ENCODE data around the gene NDST1. TPM values are rescaled to one million over a fixed set of nuclear protein-coding genes. Genes with fewer than 3 reads are reported as not detected.

The NDST1 gene
- total RNA-seq, 3 donors from 2014 or later: 58.1 to 66.5 (median 60.6) TPM

- no peaks in the 10 kb centered on the region for H3K9me3 ChIP-seq
- TF ChIP-seq CTCF (IDR thresholded peaks at IDR 0.05): no peak
- H3K36me3 ChIP-seq (ENCODE audit: low read depth): no peaks in the 10 kb centered on the region
- H3K4me3 ChIP-seq: no peak overlapping the region
- DNase-seq (no peak), ATAC-seq (no peak)
- peaks cover 3% of the 10 kb centered on the region for H3K4me1 ChIP-seq (ENCODE audit: low read depth)
- intact Hi-C loops (cut with DNase I, micrococcal nuclease): loop anchor here in 1 of 2 donors (5.0 kb wide), 1 partner anchor 100 kb away; no protein-coding TSS in a partner anchor
Measured at GRCh38 chr5:150556859-150557508, 49.1 kb downstream of the NDST1 start.

- ATAC-seq (no peak), DNase-seq (no peak)
- Histone ChIP-seq H3K9me3 (no peaks in the 10 kb centered on the region), H3K36me3 (ENCODE audit: low read depth) (no peaks in the 10 kb centered on the region), H3K4me3 (no peak overlapping the region), H3K4me1 (ENCODE audit: low read depth) (peaks cover 3% of the 10 kb centered on the region)
- no peak for TF ChIP-seq CTCF (IDR thresholded peaks at IDR 0.05)
- intact Hi-C loops (cut with DNase I, micrococcal nuclease): loop anchor here in 1 of 2 donors (5.0 kb wide), 1 partner anchor 100 kb away; no protein-coding TSS in a partner anchor
Measured at GRCh38 chr5:150557509-150557872, 49.6 kb downstream of the NDST1 start.

GRCh38 chr5:150558088-150558621, 50.2 kb downstream of the NDST1 start:
- DNase-seq (no peak), ATAC-seq (no peak)
- no peaks in the 10 kb centered on the region for H3K36me3 ChIP-seq (ENCODE audit: low read depth)
- no peaks in the 10 kb centered on the region for H3K9me3 ChIP-seq
- no peak overlapping the region for H3K4me3 ChIP-seq
- intact Hi-C loops (cut with DNase I, micrococcal nuclease): loop anchor here in 1 of 2 donors (5.0 kb wide), 1 partner anchor 99 kb away; no protein-coding TSS in a partner anchor
- H3K4me1 ChIP-seq (ENCODE audit: low read depth): peaks cover 3% of the 10 kb centered on the region
- TF ChIP-seq CTCF (IDR thresholded peaks at IDR 0.05): no peak

GRCh38 chr5:150559088-150559487, 51.2 kb downstream of the NDST1 start:
- Histone ChIP-seq H3K4me3 (no peak overlapping the region), H3K4me1 (ENCODE audit: low read depth) (peaks cover 3% of the 10 kb centered on the region), H3K9me3 (no peaks in the 10 kb centered on the region), H3K36me3 (ENCODE audit: low read depth) (no peaks in the 10 kb centered on the region)
- no peak for TF ChIP-seq CTCF (IDR thresholded peaks at IDR 0.05)
- no peak for ATAC-seq
- intact Hi-C loops (cut with DNase I, micrococcal nuclease): loop anchor here in 1 of 2 donors (5.0 kb wide), 1 partner anchor 98 kb away; no protein-coding TSS in a partner anchor
- no peak for DNase-seq

- no peak for TF ChIP-seq CTCF (IDR thresholded peaks at IDR 0.05)
- Histone ChIP-seq H3K36me3 (ENCODE audit: low read depth) (no peaks in the 10 kb centered on the region), H3K4me1 (ENCODE audit: low read depth) (peaks cover 3% of the 10 kb centered on the region), H3K9me3 (no peaks in the 10 kb centered on the region), H3K4me3 (no peak overlapping the region)
- intact Hi-C loops (cut with DNase I, micrococcal nuclease): loop anchor here (2.0 to 5.0 kb wide), 3 partner anchors 98 to 288 kb away; partner anchors contain the start of gene IRGM (in 2 of the 2)
- ATAC-seq (no peak), DNase-seq (no peak)
Measured at GRCh38 chr5:150559701-150560100, 51.8 kb downstream of the NDST1 start.
